Measurements from ENCODE around the gene PDXK.

The PDXK gene

GRCh38 chr21:43786807-43787440 lies 68.0 kb downstream of the PDXK start:
- TF ChIP-seq TCF4 (CRISPR knock-in tag; IDR thresholded peaks at IDR 0.05; ENCODE audit: borderline replicate concordance) = no peak
- no peak for TF ChIP-seq ZNF8 (CRISPR knock-in tag; IDR thresholded peaks at IDR 0.05)
- ATAC-seq = no peak

GRCh38 chr21:43789276-43790009 lies 70.5 kb downstream of the PDXK start, which contains the start of gene RRP1:
Gene RRP1 (plus strand): TSS chr21:43789577. CDS start chr21:43789630, 53 bp downstream.
- ATAC-seq = peak; percentile 93
- TF ChIP-seq, protein P1, sequence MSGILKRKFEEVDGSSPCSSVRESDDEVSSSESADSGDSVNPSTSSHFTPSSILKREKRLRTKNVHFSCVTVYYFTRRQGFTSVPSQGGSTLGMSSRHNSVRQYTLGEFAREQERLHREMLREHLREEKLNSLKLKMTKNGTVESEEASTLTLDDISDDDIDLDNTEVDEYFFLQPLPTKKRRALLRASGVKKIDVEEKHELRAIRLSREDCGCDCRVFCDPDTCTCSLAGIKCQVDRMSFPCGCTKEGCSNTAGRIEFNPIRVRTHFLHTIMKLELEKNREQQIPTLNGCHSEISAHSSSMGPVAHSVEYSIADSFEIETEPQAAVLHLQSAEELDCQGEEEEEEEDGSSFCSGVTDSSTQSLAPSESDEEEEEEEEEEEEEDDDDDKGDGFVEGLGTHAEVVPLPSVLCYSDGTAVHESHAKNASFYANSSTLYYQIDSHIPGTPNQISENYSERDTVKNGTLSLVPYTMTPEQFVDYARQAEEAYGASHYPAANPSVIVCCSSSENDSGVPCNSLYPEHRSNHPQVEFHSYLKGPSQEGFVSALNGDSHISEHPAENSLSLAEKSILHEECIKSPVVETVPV (CRISPR knock-in tag; IDR thresholded peaks at IDR 0.05) = no peak
- TF ChIP-seq ARNTL (CRISPR knock-in tag; IDR thresholded peaks at IDR 0.05; ENCODE audit: borderline replicate concordance, low read depth) = no peak
- no peak for TF ChIP-seq TCF4 (CRISPR knock-in tag; IDR thresholded peaks at IDR 0.05; ENCODE audit: borderline replicate concordance)
- TF ChIP-seq ZNF565 (CRISPR knock-in tag; conservative IDR thresholded peaks at IDR 0.05; ENCODE audit: low read depth) = no peak
- TF ChIP-seq OSR1 (CRISPR knock-in tag; IDR thresholded peaks at IDR 0.05) = no peak
- no peak for TF ChIP-seq BACH2 (CRISPR knock-in tag; IDR thresholded peaks at IDR 0.05; ENCODE audit: borderline replicate concordance)
- no peak for TF ChIP-seq ZFP3 (CRISPR knock-in tag; IDR thresholded peaks at IDR 0.05)
- no peak for TF ChIP-seq ISL1 (CRISPR knock-in tag; IDR thresholded peaks at IDR 0.05)
- TF ChIP-seq ESRRG (CRISPR knock-in tag; IDR thresholded peaks at IDR 0.05) = no peak
- TF ChIP-seq POU6F1 (CRISPR knock-in tag; IDR thresholded peaks at IDR 0.05; ENCODE audit: borderline replicate concordance, low read depth) = no peak
- TF ChIP-seq, protein P2, sequence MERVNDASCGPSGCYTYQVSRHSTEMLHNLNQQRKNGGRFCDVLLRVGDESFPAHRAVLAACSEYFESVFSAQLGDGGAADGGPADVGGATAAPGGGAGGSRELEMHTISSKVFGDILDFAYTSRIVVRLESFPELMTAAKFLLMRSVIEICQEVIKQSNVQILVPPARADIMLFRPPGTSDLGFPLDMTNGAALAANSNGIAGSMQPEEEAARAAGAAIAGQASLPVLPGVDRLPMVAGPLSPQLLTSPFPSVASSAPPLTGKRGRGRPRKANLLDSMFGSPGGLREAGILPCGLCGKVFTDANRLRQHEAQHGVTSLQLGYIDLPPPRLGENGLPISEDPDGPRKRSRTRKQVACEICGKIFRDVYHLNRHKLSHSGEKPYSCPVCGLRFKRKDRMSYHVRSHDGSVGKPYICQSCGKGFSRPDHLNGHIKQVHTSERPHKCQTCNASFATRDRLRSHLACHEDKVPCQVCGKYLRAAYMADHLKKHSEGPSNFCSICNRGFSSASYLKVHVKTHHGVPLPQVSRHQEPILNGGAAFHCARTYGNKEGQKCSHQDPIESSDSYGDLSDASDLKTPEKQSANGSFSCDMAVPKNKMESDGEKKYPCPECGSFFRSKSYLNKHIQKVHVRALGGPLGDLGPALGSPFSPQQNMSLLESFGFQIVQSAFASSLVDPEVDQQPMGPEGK (CRISPR knock-in tag; IDR thresholded peaks at IDR 0.05; ENCODE audit: borderline replicate concordance) = no peak
- no peak for TF ChIP-seq ZNF70 (CRISPR knock-in tag; IDR thresholded peaks at IDR 0.05)
- no peak for TF ChIP-seq ZC3H10 (CRISPR knock-in tag; IDR thresholded peaks at IDR 0.05)

GRCh38 chr21:43790010-43790524 lies 71.1 kb downstream of the PDXK start:
- 0 out of 3 replicates have a peak, but pooled peaks have one; percentile 4 for ATAC-seq

More at GRCh38 chr21:43790010-43790524, 71.1 kb downstream of the PDXK start:
- TF ChIP-seq ARNTL (CRISPR knock-in tag; IDR thresholded peaks at IDR 0.05; ENCODE audit: borderline replicate concordance, low read depth) = no peak
- no peak for TF ChIP-seq TOX (CRISPR knock-in tag; IDR thresholded peaks at IDR 0.05; ENCODE audit: borderline replicate concordance)
- TF ChIP-seq TCF4 (CRISPR knock-in tag; IDR thresholded peaks at IDR 0.05; ENCODE audit: borderline replicate concordance) = no peak
- TF ChIP-seq TSHZ2 (CRISPR knock-in tag; IDR thresholded peaks at IDR 0.05) = no peak
- TF ChIP-seq PPARA (CRISPR knock-in tag; IDR thresholded peaks at IDR 0.05; ENCODE audit: borderline replicate concordance) = no peak
- TF ChIP-seq ZC3H10 (CRISPR knock-in tag; IDR thresholded peaks at IDR 0.05) = no peak
- no peak for TF ChIP-seq ZFP30 (CRISPR knock-in tag; IDR thresholded peaks at IDR 0.05)
- TF ChIP-seq ZNF70 (CRISPR knock-in tag; IDR thresholded peaks at IDR 0.05) = no peak
- no peak for TF ChIP-seq BACH2 (CRISPR knock-in tag; IDR thresholded peaks at IDR 0.05; ENCODE audit: borderline replicate concordance)
- TF ChIP-seq ZFP3 (CRISPR knock-in tag; IDR thresholded peaks at IDR 0.05) = no peak
- TF ChIP-seq POU6F1 (CRISPR knock-in tag; IDR thresholded peaks at IDR 0.05; ENCODE audit: borderline replicate concordance, low read depth) = no peak

Measured in SK-N-SH treated with all-trans-retinoic acid at 6 μM for 48 hours (cell line).